WTC11 (cell line): Measurements from ENCODE around the gene TBC1D21. TPM values are rescaled to one million over a fixed set of nuclear protein-coding genes. Genes with fewer than 3 reads are reported as not detected.

Experiments
- ATAC-seq: fragments of 200-7000 bp; cut with Tn5 transposase; 2 replicates; pipeline ENCODE4 v1.10.0; 2021; ENCODE audit warnings: mild to moderate bottlenecking, moderate library complexity
- CTCF ChIA-PET: fragments of 300-600 bp; sonication (Branson Sonifier 250); formaldehyde crosslinking; loops from one replicate; lab custom pipeline; 2021; ENCODE audit warnings: antibody characterized with exemption; lab: Charles Lee
- POLR2A ChIA-PET: fragments of 350-600 bp; sonication (Branson Sonifier 250); formaldehyde crosslinking; loops from one replicate; lab custom pipeline; 2021; ENCODE audit warnings: antibody characterized with exemption; lab: Charles Lee
- DNase-seq: peaks from one replicate; pipeline ENCODE4 v3.0.0; 2021; ENCODE audit warnings: low spot score
- H3K27ac Mint-ChIP-seq: 2 replicates; pipeline ENCODE4 v1.8.0; 2021; ENCODE audit warnings: mixed read lengths
- H3K27me3 Mint-ChIP-seq: 2 replicates; pipeline ENCODE4 v1.8.0; 2021; ENCODE audit warnings: low read depth, mild to moderate bottlenecking, moderate library complexity, mixed read lengths
- H3K36me3 Mint-ChIP-seq: 2 replicates; pipeline ENCODE4 v1.8.0; 2021; ENCODE audit warnings: mixed read lengths
- H3K4me1 Mint-ChIP-seq: 2 replicates; pipeline ENCODE4 v1.8.0; 2022; ENCODE audit warnings: mixed read lengths
- H3K4me3 Mint-ChIP-seq: 2 replicates; pipeline ENCODE4 v1.8.0; 2021; ENCODE audit warnings: mild to moderate bottlenecking, moderate library complexity, mixed read lengths
- H3K9me3 Mint-ChIP-seq: 2 replicates; pipeline ENCODE4 v1.8.0; 2021; ENCODE audit warnings: mixed read lengths
- ATF1 ChIP-seq: sonication (generic); formaldehyde crosslinking; IDR thresholded peaks from 2 replicates; pipeline ENCODE4 v1.8.1; 2023; ENCODE audit warnings: mild to moderate bottlenecking, moderate library complexity, missing genetic modification reagents
- GTF2I ChIP-seq: fragments of 250-450 bp; sonication (Bioruptor Pico); conservative IDR thresholded peaks from 2 replicates; pipeline ENCODE4 v1.4.0; 2021; ENCODE audit warnings: mild to moderate bottlenecking
- HMGA2 ChIP-seq: fragments of 250-450 bp; sonication (Bioruptor Pico); IDR thresholded peaks from 2 replicates; pipeline ENCODE4 v1.4.0; 2021; ENCODE audit warnings: mild to moderate bottlenecking, moderate library complexity
- JAZF1 ChIP-seq: fragments of 250-450 bp; sonication (Bioruptor Pico); IDR thresholded peaks from 2 replicates; pipeline ENCODE4 v1.9.0; 2021; ENCODE audit warnings: moderate library complexity, mild to moderate bottlenecking, inconsistent platforms
- NFATC4 ChIP-seq: fragments of 250-450 bp; sonication (Bioruptor Pico); IDR thresholded peaks from 2 replicates; pipeline ENCODE4 v1.9.0; 2021; ENCODE audit warnings: mild to moderate bottlenecking
- OVOL2 ChIP-seq: fragments of 250-450 bp; sonication (Bioruptor Pico); IDR thresholded peaks from 2 replicates; pipeline ENCODE4 v1.9.0; 2021; ENCODE audit warnings: mild to moderate bottlenecking, borderline replicate concordance
- SMAD3 ChIP-seq: sonication (generic); formaldehyde crosslinking; IDR thresholded peaks from 2 replicates; pipeline ENCODE4 v1.8.0; 2022; ENCODE audit warnings: missing genetic modification reagents, mild to moderate bottlenecking, borderline replicate concordance
- SOX15 ChIP-seq: fragments of 250-450 bp; sonication (Bioruptor Pico); IDR thresholded peaks from 2 replicates; pipeline ENCODE4 v1.9.0; 2021; ENCODE audit warnings: mild to moderate bottlenecking
- TEAD1 ChIP-seq: sonication (generic); formaldehyde crosslinking; IDR thresholded peaks from 2 replicates; pipeline ENCODE4 v1.8.0; 2022; ENCODE audit warnings: mild to moderate bottlenecking, missing genetic modification reagents
- TP53 ChIP-seq: sonication (generic); formaldehyde crosslinking; IDR thresholded peaks from 2 replicates; pipeline ENCODE4 v1.8.1; 2023; ENCODE audit warnings: mild to moderate bottlenecking, missing genetic modification reagents
- ZNF121 ChIP-seq: sonication (generic); formaldehyde crosslinking; IDR thresholded peaks from 2 replicates; pipeline ENCODE4 v1.8.0; 2023; ENCODE audit warnings: missing genetic modification reagents
- ZNF138 ChIP-seq: sonication (generic); formaldehyde crosslinking; conservative IDR thresholded peaks from 2 replicates; pipeline ENCODE4 v1.8.1; 2022; ENCODE audit warnings: mild to moderate bottlenecking, moderate library complexity, missing genetic modification reagents
- ZNF232 ChIP-seq: sonication (generic); formaldehyde crosslinking; IDR thresholded peaks from 2 replicates; pipeline ENCODE4 v1.8.0; 2022; ENCODE audit warnings: mild to moderate bottlenecking, missing genetic modification reagents
- ZNF396 ChIP-seq: fragments of 250-450 bp; sonication (Bioruptor Pico); IDR thresholded peaks from 2 replicates; pipeline ENCODE4 v1.8.0; 2021; ENCODE audit warnings: mild to moderate bottlenecking, moderate library complexity, borderline replicate concordance
- total RNA-seq: library from RNA; stranded (reverse); gene quantifications from 3 replicates; pipeline ENCODE4 v1.2.3, GENCODE V29; 2021
- TF ChIP-seq, protein P1 (sequence below): sonication (generic); formaldehyde crosslinking; IDR thresholded peaks from 2 replicates; pipeline ENCODE4 v1.8.1; 2022; ENCODE audit warnings: low read depth, mild to moderate bottlenecking, moderate library complexity, missing genetic modification reagents, borderline replicate concordance
- TF ChIP-seq, protein P2 (sequence below): fragments of 250-450 bp; sonication (Bioruptor Pico); IDR thresholded peaks from 2 replicates; pipeline ENCODE4 v1.9.0; 2021; ENCODE audit warnings: moderate library complexity, mild to moderate bottlenecking, inconsistent platforms, borderline replicate concordance
- TF ChIP-seq, protein P3 (sequence below): sonication (generic); formaldehyde crosslinking; IDR thresholded peaks from 2 replicates; pipeline ENCODE4 v1.8.1; 2022; ENCODE audit warnings: missing genetic modification reagents, borderline replicate concordance
- TF ChIP-seq, protein P4 (sequence below): sonication (generic); formaldehyde crosslinking; conservative IDR thresholded peaks from 2 replicates; pipeline ENCODE4 v1.8.1; 2023; ENCODE audit warnings: mild to moderate bottlenecking, low read depth, missing genetic modification reagents, moderate library complexity
- TF ChIP-seq, protein P5 (sequence below): fragments of 250-450 bp; sonication (Bioruptor Pico); conservative IDR thresholded peaks from 2 replicates; pipeline ENCODE4 v1.9.0; 2021; ENCODE audit warnings: mild to moderate bottlenecking
- TF ChIP-seq, protein P6 (sequence below): fragments of 250-450 bp; sonication (Bioruptor Pico); IDR thresholded peaks from 2 replicates; pipeline ENCODE4 v2.1.2; 2022; ENCODE audit warnings: mild to moderate bottlenecking, moderate library complexity
- TF ChIP-seq, protein P7 (sequence below): fragments of 250-450 bp; sonication (Bioruptor Pico); IDR thresholded peaks from 2 replicates; pipeline ENCODE4 v1.9.0; 2021; ENCODE audit warnings: mild to moderate bottlenecking

The TBC1D21 gene
- total RNA-seq, 1 experiment from 2014 or later = not detected

DNA sequence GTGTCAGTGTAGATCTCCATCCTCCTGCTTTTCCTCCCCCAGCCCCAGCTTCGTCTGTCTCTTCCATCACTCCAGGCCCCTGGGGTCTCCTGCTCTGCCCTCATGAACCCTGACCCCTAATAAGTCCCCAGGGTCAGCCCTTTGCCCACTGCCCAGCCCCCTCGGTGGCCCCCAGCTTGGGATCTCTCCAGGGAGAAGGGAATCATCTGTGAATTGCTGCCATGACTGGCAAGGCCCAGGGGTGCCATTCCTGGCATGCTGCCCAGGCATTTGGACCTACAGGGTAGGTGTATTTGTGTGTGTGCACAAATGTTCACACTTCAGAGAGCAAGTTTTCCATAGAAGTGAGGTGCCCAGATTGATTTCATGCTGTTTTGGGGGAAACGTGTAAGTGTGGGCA is 5.9 kb upstream of the TBC1D21 start (continued):
- TF ChIP-seq ZNF138 (CRISPR knock-in tag) = no peak
- no peak for TF ChIP-seq OVOL2 (CRISPR knock-in tag)
- no peak for TF ChIP-seq HMGA2 (CRISPR knock-in tag)
- TF ChIP-seq, protein P1, sequence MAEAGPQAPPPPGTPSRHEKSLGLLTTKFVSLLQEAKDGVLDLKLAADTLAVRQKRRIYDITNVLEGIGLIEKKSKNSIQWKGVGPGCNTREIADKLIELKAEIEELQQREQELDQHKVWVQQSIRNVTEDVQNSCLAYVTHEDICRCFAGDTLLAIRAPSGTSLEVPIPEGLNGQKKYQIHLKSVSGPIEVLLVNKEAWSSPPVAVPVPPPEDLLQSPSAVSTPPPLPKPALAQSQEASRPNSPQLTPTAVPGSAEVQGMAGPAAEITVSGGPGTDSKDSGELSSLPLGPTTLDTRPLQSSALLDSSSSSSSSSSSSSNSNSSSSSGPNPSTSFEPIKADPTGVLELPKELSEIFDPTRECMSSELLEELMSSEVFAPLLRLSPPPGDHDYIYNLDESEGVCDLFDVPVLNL = no peak
- TF ChIP-seq, all 79 proteins: peak for 0

DNA sequence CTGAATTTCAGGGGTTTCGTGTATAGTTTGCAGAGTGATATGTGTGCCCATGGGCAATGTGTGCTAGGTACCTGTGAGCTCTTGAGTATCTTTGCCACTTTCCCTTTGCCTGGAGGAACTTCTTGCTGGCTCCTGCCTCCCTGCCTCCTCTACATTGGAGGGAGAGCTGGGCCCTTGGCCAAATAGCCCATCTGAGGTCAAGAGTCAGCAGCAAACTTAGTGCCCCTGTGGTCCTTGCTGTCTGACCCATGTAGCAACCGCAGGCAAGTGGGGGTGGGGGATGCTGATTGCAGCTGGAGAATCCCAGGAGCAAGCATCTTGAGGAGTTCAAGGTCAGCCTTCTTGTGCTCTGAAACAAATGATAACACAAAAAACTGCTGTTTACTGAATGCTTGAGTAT is 5.4 kb upstream of the TBC1D21 start:
- ATAC-seq = no peak
- H3K27ac Mint-ChIP-seq = no peak overlapping the region
- no peak for DNase-seq
- ChIA-PET CTCF (interaction anchor here (0.8 to 4.6 kb wide), 11 partner anchors 12 to 169 kb away, joined by 4 to 33 read pairs (median 13); partner anchors contain the start of gene LOXL1), POLR2A (no interaction called here)
- H3K9me3 Mint-ChIP-seq = peaks cover 13% of the 10 kb centered on the region
- TF ChIP-seq, protein P2, sequence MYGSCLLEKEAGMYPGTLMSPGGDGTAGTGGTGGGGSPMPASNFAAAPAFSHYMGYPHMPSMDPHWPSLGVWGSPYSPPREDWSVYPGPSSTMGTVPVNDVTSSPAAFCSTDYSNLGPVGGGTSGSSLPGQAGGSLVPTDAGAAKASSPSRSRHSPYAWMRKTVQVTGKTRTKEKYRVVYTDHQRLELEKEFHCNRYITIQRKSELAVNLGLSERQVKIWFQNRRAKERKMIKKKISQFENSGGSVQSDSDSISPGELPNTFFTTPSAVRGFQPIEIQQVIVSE (CRISPR knock-in tag) = no peak
- TF ChIP-seq, protein P3, sequence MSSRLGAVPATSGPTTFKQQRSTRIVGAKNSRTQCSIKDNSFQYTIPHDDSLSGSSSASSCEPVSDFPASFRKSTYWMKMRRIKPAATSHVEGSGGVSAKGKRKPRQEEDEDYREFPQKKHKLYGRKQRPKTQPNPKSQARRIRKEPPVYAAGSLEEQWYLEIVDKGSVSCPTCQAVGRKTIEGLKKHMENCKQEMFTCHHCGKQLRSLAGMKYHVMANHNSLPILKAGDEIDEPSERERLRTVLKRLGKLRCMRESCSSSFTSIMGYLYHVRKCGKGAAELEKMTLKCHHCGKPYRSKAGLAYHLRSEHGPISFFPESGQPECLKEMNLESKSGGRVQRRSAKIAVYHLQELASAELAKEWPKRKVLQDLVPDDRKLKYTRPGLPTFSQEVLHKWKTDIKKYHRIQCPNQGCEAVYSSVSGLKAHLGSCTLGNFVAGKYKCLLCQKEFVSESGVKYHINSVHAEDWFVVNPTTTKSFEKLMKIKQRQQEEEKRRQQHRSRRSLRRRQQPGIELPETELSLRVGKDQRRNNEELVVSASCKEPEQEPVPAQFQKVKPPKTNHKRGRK = no peak
- TF ChIP-seq ZNF121 (CRISPR knock-in tag) (no peak), ZNF232 (CRISPR knock-in tag) (no peak), ATF1 (no peak), JAZF1 (CRISPR knock-in tag) (no peak), NFATC4 (CRISPR knock-in tag) (no peak), ZNF396 (CRISPR knock-in tag) (no peak), TP53 (CRISPR knock-in tag) (no peak), TEAD1 (no peak)
- H3K4me1 Mint-ChIP-seq = peaks cover 27% of the 10 kb centered on the region
- no peaks in the 10 kb centered on the region for H3K27me3 Mint-ChIP-seq
- no peak overlapping the region for H3K4me3 Mint-ChIP-seq
- peaks cover 4% of the 10 kb centered on the region; the same call in 1 of the 2 replicates for H3K36me3 Mint-ChIP-seq

DNA sequence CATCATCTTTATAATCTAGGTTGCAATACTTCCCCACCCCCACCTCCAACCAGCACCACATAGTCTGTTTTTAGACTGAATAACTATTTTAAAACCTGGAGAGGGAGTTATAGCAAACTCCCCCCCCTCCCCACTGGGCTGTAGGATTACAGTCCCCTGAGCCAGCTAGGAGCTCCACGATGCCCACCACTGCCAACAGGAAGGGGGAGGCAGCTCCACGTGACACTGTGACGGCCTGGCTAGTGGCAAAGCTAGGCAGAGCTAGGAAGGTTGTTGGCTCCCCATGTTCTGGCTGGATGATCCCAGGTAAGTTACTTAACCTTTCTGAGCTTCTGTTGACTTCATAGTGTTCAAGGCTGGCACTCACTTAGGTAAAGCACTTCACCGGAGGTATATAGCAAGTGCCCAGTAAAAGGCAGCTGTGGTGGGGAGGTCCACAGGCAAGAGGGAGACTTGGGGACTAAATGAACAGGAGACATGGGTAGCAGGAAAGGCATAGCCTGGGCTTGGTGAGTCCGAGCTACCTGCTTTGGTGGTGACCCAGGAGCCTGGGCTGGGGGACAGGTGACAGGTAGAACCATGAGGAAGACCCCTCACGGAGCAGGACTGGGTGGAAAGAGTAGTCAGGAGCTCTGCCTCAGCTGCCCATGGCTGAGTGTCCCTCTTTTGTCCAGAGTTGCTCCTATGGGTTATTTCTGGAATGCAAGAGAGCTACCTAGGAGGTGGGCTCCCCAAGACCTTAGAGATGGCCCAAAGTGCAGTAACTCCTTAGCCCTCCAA is 4.0 kb upstream of the TBC1D21 start:
- ChIA-PET CTCF (interaction anchor here (0.9 to 4.6 kb wide), 6 partner anchors 27 to 233 kb away, joined by 3 to 21 read pairs (median 4); partner anchors contain the start of gene LOXL1), POLR2A (no interaction called here)
- Mint-ChIP-seq H3K4me3 (no peak overlapping the region), H3K27ac (no peak overlapping the region), H3K27me3 (no peaks in the 10 kb centered on the region; the same call in 1 of the 2 replicates), H3K9me3 (0 out of 2 replicates have a peak, but pooled peaks cover 3% of the 10 kb centered on the region), H3K36me3 (no peaks in the 10 kb centered on the region), H3K4me1 (peaks cover 24% of the 10 kb centered on the region)
- DNase-seq (no peak), ATAC-seq (no peak)
- no peak for TF ChIP-seq SOX15 (CRISPR knock-in tag)
- TF ChIP-seq, protein P4, sequence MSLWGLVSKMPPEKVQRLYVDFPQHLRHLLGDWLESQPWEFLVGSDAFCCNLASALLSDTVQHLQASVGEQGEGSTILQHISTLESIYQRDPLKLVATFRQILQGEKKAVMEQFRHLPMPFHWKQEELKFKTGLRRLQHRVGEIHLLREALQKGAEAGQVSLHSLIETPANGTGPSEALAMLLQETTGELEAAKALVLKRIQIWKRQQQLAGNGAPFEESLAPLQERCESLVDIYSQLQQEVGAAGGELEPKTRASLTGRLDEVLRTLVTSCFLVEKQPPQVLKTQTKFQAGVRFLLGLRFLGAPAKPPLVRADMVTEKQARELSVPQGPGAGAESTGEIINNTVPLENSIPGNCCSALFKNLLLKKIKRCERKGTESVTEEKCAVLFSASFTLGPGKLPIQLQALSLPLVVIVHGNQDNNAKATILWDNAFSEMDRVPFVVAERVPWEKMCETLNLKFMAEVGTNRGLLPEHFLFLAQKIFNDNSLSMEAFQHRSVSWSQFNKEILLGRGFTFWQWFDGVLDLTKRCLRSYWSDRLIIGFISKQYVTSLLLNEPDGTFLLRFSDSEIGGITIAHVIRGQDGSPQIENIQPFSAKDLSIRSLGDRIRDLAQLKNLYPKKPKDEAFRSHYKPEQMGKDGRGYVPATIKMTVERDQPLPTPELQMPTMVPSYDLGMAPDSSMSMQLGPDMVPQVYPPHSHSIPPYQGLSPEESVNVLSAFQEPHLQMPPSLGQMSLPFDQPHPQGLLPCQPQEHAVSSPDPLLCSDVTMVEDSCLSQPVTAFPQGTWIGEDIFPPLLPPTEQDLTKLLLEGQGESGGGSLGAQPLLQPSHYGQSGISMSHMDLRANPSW (CRISPR knock-in tag) = no peak
- no peak for TF ChIP-seq GTF2I (CRISPR knock-in tag)
- TF ChIP-seq, protein P5, sequence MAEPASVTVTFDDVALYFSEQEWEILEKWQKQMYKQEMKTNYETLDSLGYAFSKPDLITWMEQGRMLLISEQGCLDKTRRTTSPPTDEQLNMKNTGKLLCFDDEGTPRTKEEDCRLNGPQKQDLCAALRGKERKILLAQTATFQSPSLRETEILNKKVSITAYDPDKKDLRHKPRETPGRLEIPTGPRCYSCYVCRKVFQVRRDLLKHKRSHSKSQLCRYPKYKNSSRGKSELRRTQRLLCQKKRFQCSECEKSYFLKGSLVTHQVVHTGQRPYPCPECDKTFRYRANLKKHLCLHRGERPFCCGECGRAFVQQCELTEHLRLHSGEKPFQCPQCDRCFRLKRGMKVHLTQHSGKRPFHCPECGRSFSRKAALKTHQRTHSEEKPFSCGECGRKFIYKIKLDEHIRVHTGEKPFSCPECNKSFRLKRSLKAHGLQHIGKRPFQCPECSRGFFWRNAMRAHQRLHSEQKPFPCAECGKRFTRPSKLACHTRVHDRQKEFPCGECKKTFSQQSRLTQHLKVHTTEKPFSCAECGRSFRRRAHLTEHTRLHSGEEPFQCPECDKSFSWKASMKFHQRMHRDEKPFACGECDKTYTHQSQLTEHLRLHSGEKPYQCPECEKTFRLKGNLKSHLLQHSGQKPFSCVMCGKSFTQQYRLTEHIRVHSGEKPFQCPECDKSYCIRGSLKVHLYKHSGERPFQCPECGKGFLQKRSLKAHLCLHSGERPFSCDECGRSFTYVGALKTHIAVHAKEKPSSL = no peak
- TF ChIP-seq, protein P6, sequence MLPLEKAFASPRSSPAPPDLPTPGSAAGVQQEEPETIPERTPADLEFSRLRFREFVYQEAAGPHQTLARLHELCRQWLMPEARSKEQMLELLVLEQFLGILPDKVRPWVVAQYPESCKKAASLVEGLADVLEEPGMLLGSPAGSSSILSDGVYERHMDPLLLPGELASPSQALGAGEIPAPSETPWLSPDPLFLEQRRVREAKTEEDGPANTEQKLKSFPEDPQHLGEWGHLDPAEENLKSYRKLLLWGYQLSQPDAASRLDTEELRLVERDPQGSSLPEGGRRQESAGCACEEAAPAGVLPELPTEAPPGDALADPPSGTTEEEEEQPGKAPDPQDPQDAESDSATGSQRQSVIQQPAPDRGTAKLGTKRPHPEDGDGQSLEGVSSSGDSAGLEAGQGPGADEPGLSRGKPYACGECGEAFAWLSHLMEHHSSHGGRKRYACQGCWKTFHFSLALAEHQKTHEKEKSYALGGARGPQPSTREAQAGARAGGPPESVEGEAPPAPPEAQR = no peak
- TF ChIP-seq SMAD3 (CRISPR knock-in tag) = no peak
- TF ChIP-seq, protein P7, sequence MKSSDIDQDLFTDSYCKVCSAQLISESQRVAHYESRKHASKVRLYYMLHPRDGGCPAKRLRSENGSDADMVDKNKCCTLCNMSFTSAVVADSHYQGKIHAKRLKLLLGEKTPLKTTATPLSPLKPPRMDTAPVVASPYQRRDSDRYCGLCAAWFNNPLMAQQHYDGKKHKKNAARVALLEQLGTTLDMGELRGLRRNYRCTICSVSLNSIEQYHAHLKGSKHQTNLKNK (CRISPR knock-in tag) = no peak
- TF ChIP-seq, protein P1 = no peak
